CD4-positive, CD25-positive, alpha-beta regulatory T cell (primary cell): ENCODE results near the gene WDR47. TPM values are rescaled to one million over a fixed set of nuclear protein-coding genes. Genes with fewer than 3 reads are reported as not detected.

Experiments used
- ATAC-seq, 2 donors: fragments of 150-1000 bp; cut with Tn5 transposase; one replicate each; pipeline ENCODE4 v1.10.0; 2021; ENCODE audit warnings: low read depth in 2 of 2, moderate number of reproducible peaks in 2 of 2, moderate library complexity in 1 of 2
- DNase-seq, 3 donors: peaks; one replicate each; pipeline versions ENCODE4 v3.0.0 to v3.0.0-alpha.2; 2012 to 2022; ENCODE audit warnings: mixed read lengths in 1 of 3
- H3K27ac ChIP-seq: one replicate; pipeline ENCODE4 v1.7.0; 2013; ENCODE audit warnings: mild to moderate bottlenecking, low read length; ENCODE audit not compliant: insufficient read depth, poor library complexity, severe bottlenecking
- H3K27me3 ChIP-seq: one replicate; pipeline ENCODE4 v1.7.0; 2013; ENCODE audit warnings: low read length; ENCODE audit not compliant: control insufficient read depth, insufficient read depth
- H3K36me3 ChIP-seq: one replicate; pipeline ENCODE4 v1.7.0; 2013; ENCODE audit warnings: mild to moderate bottlenecking, low read length, moderate library complexity; ENCODE audit not compliant: control insufficient read depth, insufficient read depth
- H3K4me1 ChIP-seq: 2 replicates; pipeline ENCODE4 v1.7.0; 2013; ENCODE audit warnings: mild to moderate bottlenecking, low read length; ENCODE audit not compliant: insufficient read depth, control insufficient read depth, poor library complexity, severe bottlenecking
- H3K4me3 ChIP-seq: one replicate; pipeline ENCODE4 v1.7.0; 2013; ENCODE audit warnings: low read depth, mild to moderate bottlenecking, low read length, moderate library complexity
- H3K9me3 ChIP-seq, 2 experiments: 1 replicate in 1 of 2; 2 replicates in 1 of 2; pipeline ENCODE4 v1.7.0; 2013; ENCODE audit warnings: low read length in 2 of 2, mild to moderate bottlenecking in 1 of 2, moderate library complexity in 1 of 2; ENCODE audit not compliant: control insufficient read depth in 2 of 2
- H3K27ac Mint-ChIP-seq, 3 donors: one replicate each; pipeline ENCODE4 v1.8.0; 2020 to 2022; ENCODE audit warnings: mild to moderate bottlenecking in 3 of 3, mixed read lengths in 3 of 3, moderate library complexity in 2 of 3
- H3K27me3 Mint-ChIP-seq: one replicate; pipeline ENCODE4 v1.8.0; 2022; ENCODE audit warnings: mild to moderate bottlenecking, mixed read lengths
- H3K36me3 Mint-ChIP-seq: one replicate; pipeline ENCODE4 v1.8.0; 2020; ENCODE audit warnings: mixed read lengths
- H3K4me1 Mint-ChIP-seq, 4 donors: one replicate each; pipeline ENCODE4 v1.8.0; 2020 to 2022; ENCODE audit warnings: mixed read lengths in 4 of 4, mild to moderate bottlenecking in 1 of 4
- H3K4me3 Mint-ChIP-seq, 4 donors: one replicate each; pipeline ENCODE4 v1.8.0; 2020 to 2022; ENCODE audit warnings: mild to moderate bottlenecking in 4 of 4, mixed read lengths in 4 of 4, moderate library complexity in 3 of 4
- H3K9me3 Mint-ChIP-seq, 7 donors: one replicate each; pipeline ENCODE4 v1.8.0; 2020 to 2022; ENCODE audit warnings: mixed read lengths in 7 of 7, mild to moderate bottlenecking in 3 of 7, moderate library complexity in 2 of 7
- polyA plus RNA-seq, 4 donors: library from polyadenylated mRNA; unstranded; fragments of 300-500 nt; fragmentation: Illumina TruSeq; gene quantifications; one replicate each; pipeline ENCODE4 v1.2.3, GENCODE V29; 2021
- total RNA-seq: library from RNA; stranded (reverse); gene quantifications from one replicate; pipeline ENCODE4 v1.2.3, GENCODE V29; 2022

Gene WDR47
- total RNA-seq, result 15.6 TPM
- 1 to 10 TPM; 5.3 to 7.1 (median 6.3) TPM for polyA plus RNA-seq

- Histone ChIP-seq H3K36me3 (no peaks in the 10 kb centered on the region), H3K27me3 (no peaks in the 10 kb centered on the region), H3K4me3 (peak within 1 kb of the TSS; percentile 81), H3K4me1 (peaks cover 14% of the 10 kb centered on the region), H3K9me3 (no peaks in the 10 kb centered on the region), H3K27ac (peak within 1 kb of the TSS; percentile 86)
- Mint-ChIP-seq H3K27ac (peak within 1 kb of the TSS; percentile 69 to 92 (median 88)), H3K36me3 (no peaks in the 10 kb centered on the region), H3K9me3 (peaks cover 0 to 2% (median 0%) of the 10 kb centered on the region in 7 donors), H3K4me3 (peak within 1 kb of the TSS; percentile 93 to 100 (median 96)), H3K27me3 (no peaks in the 10 kb centered on the region), H3K4me1 (peaks cover 7 to 29% (median 12%) of the 10 kb centered on the region in 4 donors)
- DNase-seq (peak; percentile 94 to 98 (median 97)), ATAC-seq (peak; percentile 99)
Measured at GRCh38 chr1:109041621-109042468, at the start of gene WDR47. WDR47 (minus strand) TSS chr1:109042102; CDS start chr1:109023512, 18,590 bp downstream.

GRCh38 chr1:109091078-109091838 is 49.4 kb upstream of the WDR47 start:
- H3K4me3 ChIP-seq, result peak overlapping the region; percentile 91
- ATAC-seq, result peak in 1 of 2 donors; percentile 6
- H3K4me3 Mint-ChIP-seq, result peak overlapping the region; percentile 92 to 99 (median 96)

GRCh38 chr1:109090196-109091077 is 48.5 kb upstream of the WDR47 start, which contains the start of gene TMEM167B:
TMEM167B (plus strand) TSS chr1:109090764; CDS start chr1:109090873, 109 bp downstream.
- peak; percentile 94 to 97 for ATAC-seq

More at GRCh38 chr1:109091078-109091838, 49.4 kb upstream of the WDR47 start:
- Histone ChIP-seq H3K36me3 (peaks cover 25% of the 10 kb centered on the region), H3K9me3 (no peaks in the 10 kb centered on the region), H3K4me1 (peaks cover 26% of the 10 kb centered on the region), H3K27ac (peak overlapping the region; percentile 96), H3K27me3 (no peaks in the 10 kb centered on the region)
- Mint-ChIP-seq H3K27me3 (no peaks in the 10 kb centered on the region), H3K36me3 (peaks cover 18% of the 10 kb centered on the region), H3K9me3 (peaks cover 0 to 3% (median 0%) of the 10 kb centered on the region in 7 donors), H3K27ac (peak overlapping the region; percentile 98 to 99 (median 99)), H3K4me1 (peaks cover 17 to 56% (median 34%) of the 10 kb centered on the region in 4 donors)
- no peak for DNase-seq

GRCh38 chr1:109089242-109090015 is 47.5 kb upstream of the WDR47 start:
- H3K27ac ChIP-seq, result no peak overlapping the region
- no peak for ATAC-seq
- H3K27ac Mint-ChIP-seq, result peak overlapping the region in 2 of 3 donors; percentile 99
- peaks cover 6% of the 10 kb centered on the region for H3K36me3 Mint-ChIP-seq
- H3K9me3 Mint-ChIP-seq, result peaks cover 0 to 3% (median 0%) of the 10 kb centered on the region in 7 donors
- H3K4me3 ChIP-seq, result no peak overlapping the region
- H3K9me3 ChIP-seq, result no peaks in the 10 kb centered on the region
- H3K27me3 Mint-ChIP-seq, result no peaks in the 10 kb centered on the region
- H3K36me3 ChIP-seq, result peaks cover 8% of the 10 kb centered on the region
- no peaks in the 10 kb centered on the region for H3K27me3 ChIP-seq
- H3K4me1 ChIP-seq, result peaks cover 26% of the 10 kb centered on the region
- peaks cover 10 to 45% (median 29%) of the 10 kb centered on the region in 4 donors for H3K4me1 Mint-ChIP-seq
- H3K4me3 Mint-ChIP-seq, result peak overlapping the region; percentile 74 to 99 (median 94)
- peak in 2 of 3 donors; percentile 26 to 58 for DNase-seq

More at GRCh38 chr1:109090196-109091077, 48.5 kb upstream of the WDR47 start, which contains the start of gene TMEM167B:
- Histone ChIP-seq H3K27me3 (no peaks in the 10 kb centered on the region), H3K9me3 (no peaks in the 10 kb centered on the region), H3K4me3 (peak within 1 kb of the TSS; percentile 91), H3K27ac (peak within 1 kb of the TSS; percentile 96), H3K4me1 (peaks cover 26% of the 10 kb centered on the region), H3K36me3 (peaks cover 18% of the 10 kb centered on the region)
- Mint-ChIP-seq H3K27ac (peak within 1 kb of the TSS; percentile 98 to 99 (median 99)), H3K4me1 (peaks cover 17 to 55% (median 30%) of the 10 kb centered on the region in 4 donors), H3K27me3 (no peaks in the 10 kb centered on the region), H3K36me3 (peaks cover 14% of the 10 kb centered on the region), H3K4me3 (peak within 1 kb of the TSS; percentile 92 to 99 (median 96)), H3K9me3 (peaks cover 0 to 3% (median 0%) of the 10 kb centered on the region in 7 donors)
- DNase-seq, result peak; percentile 81 to 96 (median 88)

GRCh38 chr1:109084563-109085517 is 42.9 kb upstream of the WDR47 start:
- Mint-ChIP-seq H3K36me3 (no peaks in the 10 kb centered on the region), H3K4me3 (peak overlapping the region in 1 of 4 donors; percentile 38), H3K27me3 (peaks cover 5% of the 10 kb centered on the region), H3K9me3 (peaks cover 0 to 3% (median 0%) of the 10 kb centered on the region in 7 donors), H3K4me1 (peaks cover 0 to 9% (median 0%) of the 10 kb centered on the region in 4 donors), H3K27ac (no peak overlapping the region)
- Histone ChIP-seq H3K27ac (no peak overlapping the region), H3K9me3 (no peaks in the 10 kb centered on the region), H3K27me3 (no peaks in the 10 kb centered on the region), H3K4me3 (no peak overlapping the region), H3K4me1 (no peaks in the 10 kb centered on the region), H3K36me3 (no peaks in the 10 kb centered on the region)
- ATAC-seq, result no peak
- DNase-seq, result no peak

- peaks cover 0 to 1% (median 0%) of the 10 kb centered on the region in 4 donors for H3K4me1 Mint-ChIP-seq
- no peaks in the 10 kb centered on the region for H3K36me3 Mint-ChIP-seq
- no peaks in the 10 kb centered on the region for H3K36me3 ChIP-seq
- no peaks in the 10 kb centered on the region for H3K4me1 ChIP-seq
- peak overlapping the region in 1 of 4 donors; percentile 38 for H3K4me3 Mint-ChIP-seq
- no peak overlapping the region for H3K27ac ChIP-seq
- no peak for ATAC-seq
- DNase-seq, result no peak
- H3K9me3 ChIP-seq, result no peaks in the 10 kb centered on the region
- H3K27me3 Mint-ChIP-seq, result peaks cover 5% of the 10 kb centered on the region
- no peaks in the 10 kb centered on the region for H3K27me3 ChIP-seq
- no peak overlapping the region for H3K4me3 ChIP-seq
- H3K9me3 Mint-ChIP-seq, result peaks cover 0 to 3% (median 0%) of the 10 kb centered on the region in 7 donors
- no peak overlapping the region for H3K27ac Mint-ChIP-seq
Measured at GRCh38 chr1:109083923-109084322, 42.0 kb upstream of the WDR47 start.
